ENCODE measurements around the gene DLG2. TPM values are rescaled to one million over a fixed set of nuclear protein-coding genes. Genes with fewer than 3 reads are reported as not detected.

The DLG2 gene
- total RNA-seq, 1 donor from 2014 or later, result 0.43 TPM

DNA sequence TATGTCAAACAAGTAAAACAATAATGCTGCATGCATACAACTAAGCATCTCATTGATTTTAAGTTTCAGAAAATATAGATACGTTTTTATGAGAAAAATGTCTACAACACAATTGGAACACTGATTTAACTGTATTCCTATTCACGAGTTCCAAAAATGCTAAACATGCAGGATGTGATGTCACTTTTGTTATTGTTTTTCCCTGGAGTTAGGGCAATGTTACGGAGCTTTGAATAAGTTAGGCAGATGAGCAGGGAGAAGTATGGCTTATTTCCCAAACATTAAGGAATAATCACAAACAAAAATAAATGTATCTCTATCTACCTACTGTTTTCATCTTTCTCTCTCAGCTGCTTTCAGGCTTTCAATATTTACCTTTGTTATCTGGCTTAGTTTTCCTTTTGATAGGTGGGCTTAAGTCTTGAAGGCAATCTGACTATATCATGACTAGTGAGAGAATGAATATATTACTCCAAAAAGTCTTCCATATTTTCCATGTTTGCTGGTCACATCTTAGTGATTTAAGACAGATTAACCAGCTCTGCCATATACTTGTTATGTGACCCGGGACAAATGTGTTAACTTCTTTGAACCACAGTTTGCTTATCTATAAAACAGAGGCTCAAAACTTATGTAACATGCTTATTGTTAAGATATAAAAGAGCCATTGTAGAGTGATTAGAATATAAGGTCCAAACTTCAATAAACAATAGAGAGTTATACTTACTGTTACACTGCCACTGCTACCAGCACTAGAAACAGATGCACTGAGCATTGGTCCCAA is 1486.6 kb downstream of the DLG2 start:
- TF ChIP-seq, protein P1, sequence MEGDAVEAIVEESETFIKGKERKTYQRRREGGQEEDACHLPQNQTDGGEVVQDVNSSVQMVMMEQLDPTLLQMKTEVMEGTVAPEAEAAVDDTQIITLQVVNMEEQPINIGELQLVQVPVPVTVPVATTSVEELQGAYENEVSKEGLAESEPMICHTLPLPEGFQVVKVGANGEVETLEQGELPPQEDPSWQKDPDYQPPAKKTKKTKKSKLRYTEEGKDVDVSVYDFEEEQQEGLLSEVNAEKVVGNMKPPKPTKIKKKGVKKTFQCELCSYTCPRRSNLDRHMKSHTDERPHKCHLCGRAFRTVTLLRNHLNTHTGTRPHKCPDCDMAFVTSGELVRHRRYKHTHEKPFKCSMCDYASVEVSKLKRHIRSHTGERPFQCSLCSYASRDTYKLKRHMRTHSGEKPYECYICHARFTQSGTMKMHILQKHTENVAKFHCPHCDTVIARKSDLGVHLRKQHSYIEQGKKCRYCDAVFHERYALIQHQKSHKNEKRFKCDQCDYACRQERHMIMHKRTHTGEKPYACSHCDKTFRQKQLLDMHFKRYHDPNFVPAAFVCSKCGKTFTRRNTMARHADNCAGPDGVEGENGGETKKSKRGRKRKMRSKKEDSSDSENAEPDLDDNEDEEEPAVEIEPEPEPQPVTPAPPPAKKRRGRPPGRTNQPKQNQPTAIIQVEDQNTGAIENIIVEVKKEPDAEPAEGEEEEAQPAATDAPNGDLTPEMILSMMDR (IDR thresholded peaks at IDR 0.05), result no peak
- no peaks in the 10 kb centered on the region for H3K9me3 ChIP-seq
- H3K27ac ChIP-seq, result no peak overlapping the region
- H3K4me3 ChIP-seq, result no peak overlapping the region
- no peaks in the 10 kb centered on the region for H3K4me1 ChIP-seq
- no peak for DNase-seq (ENCODE audit: low spot score in 2 of 2)
- H3K36me3 ChIP-seq, result no peaks in the 10 kb centered on the region
- intact Hi-C loops (cut with DNase I), result no loop called here
- H3K27me3 ChIP-seq, result no peaks in the 10 kb centered on the region

DNA sequence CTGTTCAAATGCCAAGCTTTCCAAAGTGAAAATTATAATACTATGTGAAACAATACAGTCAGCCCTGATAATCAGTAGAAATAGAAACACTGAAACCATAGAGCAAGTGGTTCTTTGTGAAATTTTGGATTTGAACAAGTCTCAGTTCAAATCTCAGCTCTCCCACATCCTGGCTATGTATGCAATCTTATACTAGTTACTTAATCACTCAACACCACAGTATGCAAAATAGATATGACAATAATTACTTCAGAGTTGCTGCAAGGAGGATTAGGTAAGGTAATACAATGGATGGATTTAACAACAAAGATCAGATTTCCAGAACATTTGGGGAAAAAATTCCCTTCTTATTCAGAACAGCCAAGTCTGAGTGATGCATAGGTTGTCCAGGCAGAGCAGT is 1489.2 kb downstream of the DLG2 start:
- TF ChIP-seq, protein P1 (IDR thresholded peaks at IDR 0.05), result no peak
- H3K36me3 ChIP-seq, result no peaks in the 10 kb centered on the region

DNA sequence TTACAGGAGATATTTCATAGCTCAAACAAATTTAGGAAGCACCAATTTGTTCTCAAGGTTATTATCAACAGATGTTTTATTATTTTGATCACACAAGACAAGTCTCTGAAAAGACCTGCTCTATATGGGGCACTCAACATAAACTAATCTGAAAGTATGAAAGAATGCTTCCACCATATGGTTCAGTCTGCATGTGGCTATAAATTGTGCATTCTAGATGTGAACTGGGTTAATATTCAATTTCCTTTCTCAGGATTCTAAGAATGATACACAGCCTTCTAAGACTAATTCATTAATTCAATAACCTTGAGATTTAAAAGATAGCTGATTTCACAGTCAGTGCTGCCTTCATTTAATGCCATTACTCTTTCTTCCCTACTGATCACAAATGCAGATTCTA is 1489.6 kb downstream of the DLG2 start:
- Histone ChIP-seq H3K4me1 (no peaks in the 10 kb centered on the region), H3K36me3 (no peaks in the 10 kb centered on the region), H3K4me3 (no peak overlapping the region), H3K27me3 (no peaks in the 10 kb centered on the region), H3K9me3 (no peaks in the 10 kb centered on the region), H3K27ac (no peak overlapping the region)
- TF ChIP-seq, protein P1 (IDR thresholded peaks at IDR 0.05), result no peak
- intact Hi-C loops (cut with DNase I), result no loop called here
- no peak for DNase-seq (ENCODE audit: low spot score in 2 of 2)

More for the DNA sequence above, 1489.2 kb downstream of the DLG2 start:
- no peak for DNase-seq (ENCODE audit: low spot score in 2 of 2)
- Histone ChIP-seq H3K27ac (no peak overlapping the region), H3K4me3 (no peak overlapping the region), H3K9me3 (no peaks in the 10 kb centered on the region), H3K27me3 (no peaks in the 10 kb centered on the region), H3K4me1 (no peaks in the 10 kb centered on the region)
- intact Hi-C loops (cut with DNase I), result no loop called here

DNA sequence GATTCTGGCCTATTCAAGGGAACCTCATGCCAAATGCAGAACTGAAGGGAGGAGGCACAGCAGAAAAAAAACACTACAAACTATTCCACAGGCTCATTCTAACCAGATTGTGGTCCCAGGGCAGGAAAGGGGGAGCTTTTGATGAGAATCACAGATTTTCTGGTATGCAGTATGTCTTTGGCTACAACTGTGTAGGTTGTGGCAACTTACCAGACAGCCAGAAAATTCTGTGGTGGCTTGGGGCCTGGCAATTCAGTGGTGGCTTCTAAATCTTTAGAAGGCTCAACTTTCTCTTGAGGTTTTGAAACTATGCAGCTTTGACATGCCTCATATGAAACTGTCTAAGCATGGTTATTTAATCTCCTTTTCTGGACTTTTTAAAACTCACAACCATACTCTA is 1490.2 kb downstream of the DLG2 start:
- H3K9me3 ChIP-seq, result no peaks in the 10 kb centered on the region
- no peak for DNase-seq (ENCODE audit: low spot score in 2 of 2)
- no peaks in the 10 kb centered on the region for H3K4me1 ChIP-seq
- intact Hi-C loops (cut with DNase I), result no loop called here
- TF ChIP-seq, protein P1 (IDR thresholded peaks at IDR 0.05), result no peak
- H3K27me3 ChIP-seq, result no peaks in the 10 kb centered on the region
- H3K4me3 ChIP-seq, result no peak overlapping the region
- H3K36me3 ChIP-seq, result no peaks in the 10 kb centered on the region
- H3K27ac ChIP-seq, result no peak overlapping the region

DNA sequence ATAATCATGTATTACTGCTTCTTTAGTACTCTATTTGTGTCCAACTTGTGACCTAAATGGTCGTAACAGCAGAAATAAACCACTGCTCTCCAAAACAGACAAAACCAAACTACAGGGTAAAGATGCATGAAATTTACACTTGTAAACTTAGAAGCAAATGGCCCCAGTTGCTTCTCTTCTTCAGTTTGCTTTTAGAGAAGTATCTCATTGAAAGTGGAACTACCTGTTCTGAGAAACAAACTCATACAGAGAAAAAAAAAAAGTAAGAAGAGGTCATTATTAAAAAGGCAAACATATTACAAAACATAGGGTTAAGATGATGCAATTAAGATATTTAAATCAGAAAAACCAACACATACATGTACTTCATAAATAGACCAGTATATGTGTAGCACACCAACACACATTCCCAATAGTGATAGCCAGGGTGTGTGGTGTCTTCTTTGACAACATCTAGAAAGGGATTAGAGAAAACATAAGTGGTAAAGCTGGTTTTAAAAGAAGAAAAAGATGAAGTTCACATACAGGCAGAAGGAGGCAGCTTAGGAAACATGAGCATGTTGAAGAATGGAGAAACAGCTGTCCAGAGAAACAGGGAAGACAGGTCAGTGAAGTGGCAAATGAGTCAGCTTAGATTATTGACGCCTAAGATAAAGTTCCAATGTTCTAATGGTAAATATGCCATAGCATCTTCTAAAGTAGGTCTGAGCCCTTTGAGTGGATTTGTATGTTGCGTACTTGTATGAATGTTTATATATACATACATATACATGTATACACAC is 1496.3 kb downstream of the DLG2 start:
- Histone ChIP-seq H3K36me3 (no peaks in the 10 kb centered on the region), H3K27ac (no peak overlapping the region), H3K4me3 (no peak overlapping the region), H3K27me3 (no peaks in the 10 kb centered on the region), H3K4me1 (no peaks in the 10 kb centered on the region), H3K9me3 (no peaks in the 10 kb centered on the region)
- TF ChIP-seq, protein P1 (IDR thresholded peaks at IDR 0.05), result no peak
- intact Hi-C loops (cut with DNase I), result loop anchor here (1.0 kb wide), 1 partner anchor 21 kb away; no protein-coding TSS in a partner anchor
- DNase-seq (ENCODE audit: low spot score in 2 of 2), result no peak
